Activated naive CD8-positive, alpha-beta T cell treated with anti-CD3 and anti-CD28 coated beads, Interleukin-2, amount 10 ng/mL, durations not matched to agents 7 days and 5 days (primary cell): ENCODE measurements around the gene SLC6A12. TPM values are rescaled to one million over a fixed set of nuclear protein-coding genes. Genes with fewer than 3 reads are reported as not detected.
"Not testable (repeated sequence)": the region's sequence is repeated elsewhere in the genome, so short reads cannot be mapped to it uniquely, and the experiment has no call there.

Experiments used
- ATAC-seq: fragments of 150-1000 bp; cut with Tn5 transposase; one replicate; pipeline ENCODE4 v1.10.0; 2021; ENCODE audit warnings: low read depth, moderate library complexity
- POLR2A ChIA-PET: fragments of 350-600 bp; sonication (Branson Sonifier 250); formaldehyde crosslinking; loops from one replicate; lab custom pipeline; 2021; ENCODE audit warnings: antibody characterized with exemption; lab: Charles Lee
- DNase-seq: peaks from one replicate; pipeline ENCODE4 v3.0.0; 2021
- H3K27ac Mint-ChIP-seq: one replicate; pipeline ENCODE4 v1.8.0; 2022; ENCODE audit warnings: mild to moderate bottlenecking, mixed read lengths
- H3K27me3 Mint-ChIP-seq: one replicate; pipeline ENCODE4 v1.8.0; 2022; ENCODE audit warnings: mild to moderate bottlenecking, moderate library complexity, mixed read lengths
- H3K36me3 Mint-ChIP-seq: one replicate; pipeline ENCODE4 v1.8.0; 2021; ENCODE audit warnings: mild to moderate bottlenecking, mixed read lengths
- H3K4me1 Mint-ChIP-seq: one replicate; pipeline ENCODE4 v1.8.0; 2021; ENCODE audit warnings: mixed read lengths
- H3K4me3 Mint-ChIP-seq: one replicate; pipeline ENCODE4 v1.8.0; 2022; ENCODE audit warnings: mild to moderate bottlenecking, moderate library complexity, mixed read lengths
- H3K9me3 Mint-ChIP-seq: one replicate; pipeline ENCODE4 v1.8.0; 2021; ENCODE audit warnings: mixed read lengths
- total RNA-seq, 2 experiments: library from RNA; stranded (reverse); gene quantifications; one replicate each; pipeline ENCODE4 v1.2.3, GENCODE V29; 2021

SLC6A12 gene
- total RNA-seq, 2 experiments from 2014 or later = not detected

- peaks cover 6% of the 10 kb centered on the region for H3K9me3 Mint-ChIP-seq
- no peak overlapping the region for H3K27ac Mint-ChIP-seq
- H3K4me3 Mint-ChIP-seq = no peak overlapping the region
- H3K4me1 Mint-ChIP-seq = no peaks in the 10 kb centered on the region
- ATAC-seq (no peak), DNase-seq (no peak)
- H3K36me3 Mint-ChIP-seq = peaks cover 1% of the 10 kb centered on the region
- POLR2A ChIA-PET = no interaction called here
- H3K27me3 Mint-ChIP-seq = no peaks in the 10 kb centered on the region
Observed at GRCh38 chr12:242496-242895, 28.5 kb upstream of the SLC6A12 start.

- POLR2A ChIA-PET = no interaction called here
- ATAC-seq = no peak
- no peak for DNase-seq
- H3K27me3 Mint-ChIP-seq = no peaks in the 10 kb centered on the region
- H3K36me3 Mint-ChIP-seq = no peaks in the 10 kb centered on the region
- H3K4me3 Mint-ChIP-seq = no peak overlapping the region
- peaks cover 6% of the 10 kb centered on the region for H3K9me3 Mint-ChIP-seq
- H3K4me1 Mint-ChIP-seq = no peaks in the 10 kb centered on the region
- no peak overlapping the region for H3K27ac Mint-ChIP-seq
Observed at GRCh38 chr12:241266-241665, 27.3 kb upstream of the SLC6A12 start.

GRCh38 chr12:240566-240965 is 26.6 kb upstream of the SLC6A12 start:
- no peak overlapping the region for H3K4me3 Mint-ChIP-seq
- H3K27me3 Mint-ChIP-seq = no peaks in the 10 kb centered on the region
- peaks cover 10% of the 10 kb centered on the region for H3K9me3 Mint-ChIP-seq
- H3K4me1 Mint-ChIP-seq = no peaks in the 10 kb centered on the region
- ATAC-seq (no peak), DNase-seq (no peak)
- H3K27ac Mint-ChIP-seq = no peak overlapping the region
- POLR2A ChIA-PET = no interaction called here
- H3K36me3 Mint-ChIP-seq = no peaks in the 10 kb centered on the region

GRCh38 chr12:238736-239398 is 24.9 kb upstream of the SLC6A12 start:
- no peak for ATAC-seq
- H3K9me3 Mint-ChIP-seq = peaks cover 10% of the 10 kb centered on the region
- H3K27me3 Mint-ChIP-seq = no peaks in the 10 kb centered on the region
- no peak overlapping the region for H3K4me3 Mint-ChIP-seq
- no peak for DNase-seq
- H3K27ac Mint-ChIP-seq = no peak overlapping the region
- POLR2A ChIA-PET = no interaction called here
- no peaks in the 10 kb centered on the region for H3K4me1 Mint-ChIP-seq
- H3K36me3 Mint-ChIP-seq = no peaks in the 10 kb centered on the region

GRCh38 chr12:238116-238515 is 24.2 kb upstream of the SLC6A12 start:
- POLR2A ChIA-PET = no interaction called here
- no peaks in the 10 kb centered on the region for H3K27me3 Mint-ChIP-seq
- no peak overlapping the region for H3K4me3 Mint-ChIP-seq
- H3K36me3 Mint-ChIP-seq = no peaks in the 10 kb centered on the region
- H3K27ac Mint-ChIP-seq = no peak overlapping the region
- ATAC-seq (no peak), DNase-seq (no peak)
- H3K4me1 Mint-ChIP-seq = no peaks in the 10 kb centered on the region
- peaks cover 10% of the 10 kb centered on the region for H3K9me3 Mint-ChIP-seq

GRCh38 chr12:237026-237815 is 23.3 kb upstream of the SLC6A12 start:
- POLR2A ChIA-PET = no interaction called here
- ATAC-seq = no peak
- no peak overlapping the region for H3K4me3 Mint-ChIP-seq
- H3K27ac Mint-ChIP-seq = no peak overlapping the region
- H3K4me1 Mint-ChIP-seq = no peaks in the 10 kb centered on the region
- H3K36me3 Mint-ChIP-seq = no peaks in the 10 kb centered on the region
- peaks cover 10% of the 10 kb centered on the region for H3K9me3 Mint-ChIP-seq
- no peak for DNase-seq
- H3K27me3 Mint-ChIP-seq = no peaks in the 10 kb centered on the region

GRCh38 chr12:236445-236844 is 22.5 kb upstream of the SLC6A12 start:
- no peaks in the 10 kb centered on the region for H3K4me1 Mint-ChIP-seq
- no peak overlapping the region for H3K27ac Mint-ChIP-seq
- H3K36me3 Mint-ChIP-seq = no peaks in the 10 kb centered on the region
- ATAC-seq = no peak
- peaks cover 10% of the 10 kb centered on the region for H3K9me3 Mint-ChIP-seq
- H3K4me3 Mint-ChIP-seq = no peak overlapping the region
- POLR2A ChIA-PET = no interaction called here
- no peak for DNase-seq
- no peaks in the 10 kb centered on the region for H3K27me3 Mint-ChIP-seq

GRCh38 chr12:235967-236366 is 22.0 kb upstream of the SLC6A12 start:
- H3K4me1 Mint-ChIP-seq, H3K36me3 Mint-ChIP-seq, H3K4me3 Mint-ChIP-seq, H3K27ac Mint-ChIP-seq, ATAC-seq, POLR2A ChIA-PET, H3K27me3 Mint-ChIP-seq, DNase-seq: not testable (repeated sequence)
- peaks cover 10% of the 10 kb centered on the region for H3K9me3 Mint-ChIP-seq

- H3K9me3 Mint-ChIP-seq = peaks cover 10% of the 10 kb centered on the region
- POLR2A ChIA-PET = no interaction called here
- H3K36me3 Mint-ChIP-seq = no peaks in the 10 kb centered on the region
- no peak overlapping the region for H3K4me3 Mint-ChIP-seq
- H3K27me3 Mint-ChIP-seq = no peaks in the 10 kb centered on the region
- no peaks in the 10 kb centered on the region for H3K4me1 Mint-ChIP-seq
- ATAC-seq (no peak), DNase-seq (no peak)
- H3K27ac Mint-ChIP-seq = no peak overlapping the region
Observed at GRCh38 chr12:234891-235415, 21.0 kb upstream of the SLC6A12 start.

GRCh38 chr12:234019-234418 is 20.1 kb upstream of the SLC6A12 start:
- Mint-ChIP-seq H3K4me3 (no peak overlapping the region), H3K27ac (no peak overlapping the region), H3K36me3 (no peaks in the 10 kb centered on the region), H3K4me1 (no peaks in the 10 kb centered on the region), H3K27me3 (no peaks in the 10 kb centered on the region), H3K9me3 (peaks cover 10% of the 10 kb centered on the region)
- POLR2A ChIA-PET = no interaction called here
- no peak for ATAC-seq
- DNase-seq = no peak

GRCh38 chr12:233615-233968 is 19.6 kb upstream of the SLC6A12 start:
- peaks cover 10% of the 10 kb centered on the region for H3K9me3 Mint-ChIP-seq
- ATAC-seq = no peak
- no peak overlapping the region for H3K4me3 Mint-ChIP-seq
- no peaks in the 10 kb centered on the region for H3K36me3 Mint-ChIP-seq
- POLR2A ChIA-PET = no interaction called here
- no peak for DNase-seq
- no peak overlapping the region for H3K27ac Mint-ChIP-seq
- H3K27me3 Mint-ChIP-seq = peaks cover under 1% of the 10 kb centered on the region
- H3K4me1 Mint-ChIP-seq = no peaks in the 10 kb centered on the region

- ATAC-seq (no peak), DNase-seq (no peak)
- H3K4me3 Mint-ChIP-seq = no peak overlapping the region
- POLR2A ChIA-PET = no interaction called here
- H3K36me3 Mint-ChIP-seq = no peaks in the 10 kb centered on the region
- no peaks in the 10 kb centered on the region for H3K4me1 Mint-ChIP-seq
- H3K9me3 Mint-ChIP-seq = peaks cover 10% of the 10 kb centered on the region
- H3K27me3 Mint-ChIP-seq = peaks cover 3% of the 10 kb centered on the region
- no peak overlapping the region for H3K27ac Mint-ChIP-seq
Observed at GRCh38 chr12:232731-233614, 19.0 kb upstream of the SLC6A12 start.

- Mint-ChIP-seq H3K4me1 (no peaks in the 10 kb centered on the region), H3K4me3 (no peak overlapping the region), H3K36me3 (no peaks in the 10 kb centered on the region), H3K27ac (no peak overlapping the region), H3K9me3 (peaks cover 7% of the 10 kb centered on the region), H3K27me3 (peaks cover 3% of the 10 kb centered on the region)
- DNase-seq (no peak), ATAC-seq (no peak)
- POLR2A ChIA-PET = no interaction called here
Observed at GRCh38 chr12:230925-231671, 17.1 kb upstream of the SLC6A12 start.
